GM19397 (cell line): ENCODE results near the gene DMRTB1.

Source experiments
- ATAC-seq: cut with Tn5 transposase; IDR thresholded peaks from one replicate; pipeline ENCODE4 v1.9.1; 2021; ENCODE audit warnings: mild to moderate bottlenecking, moderate library complexity; ENCODE audit not compliant: unreplicated experiment

Gene DMRTB1

DNA sequence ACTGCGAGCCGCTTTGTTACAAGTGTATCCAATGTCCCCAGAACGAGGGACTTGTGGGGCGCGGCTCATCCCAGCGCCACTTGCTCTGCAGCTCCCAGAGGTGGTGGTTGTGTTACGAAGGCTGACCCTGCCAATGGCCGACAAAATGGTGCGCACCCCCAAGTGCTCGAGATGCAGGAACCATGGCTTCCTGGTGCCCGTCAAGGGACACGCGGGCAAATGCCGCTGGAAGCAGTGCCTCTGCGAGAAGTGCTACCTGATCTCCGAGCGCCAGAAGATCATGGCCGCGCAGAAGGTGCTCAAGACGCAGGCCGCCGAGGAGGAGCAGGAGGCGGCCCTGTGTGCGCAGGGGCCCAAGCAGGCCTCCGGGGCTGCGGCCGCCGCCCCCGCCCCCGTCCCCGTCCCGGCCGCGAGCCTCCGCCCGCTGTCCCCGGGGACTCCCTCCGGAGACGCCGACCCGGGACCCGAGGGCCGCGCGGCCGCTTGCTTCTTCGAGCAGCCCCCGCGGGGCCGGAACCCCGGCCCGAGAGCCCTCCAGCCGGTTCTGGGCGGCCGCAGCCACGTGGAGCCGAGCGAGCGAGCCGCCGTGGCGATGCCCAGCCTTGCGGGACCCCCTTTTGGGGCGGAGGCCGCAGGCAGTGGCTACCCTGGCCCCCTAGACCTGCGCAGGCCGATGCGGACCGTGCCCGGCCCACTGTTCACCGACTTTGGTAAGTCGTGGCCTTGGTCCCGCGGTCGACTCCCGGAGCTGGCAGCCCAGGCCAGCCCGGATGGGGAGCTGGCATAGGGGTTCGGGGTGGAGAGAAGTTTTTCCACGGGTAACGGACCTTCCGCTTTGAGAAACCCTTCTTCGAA is at the start of gene DMRTB1:
TSS of gene DMRTB1 (plus strand) at position 79 of the 855 bp plus-strand sequence. CDS start at position 134, 55 bp downstream.
- no peak for ATAC-seq

DNA sequence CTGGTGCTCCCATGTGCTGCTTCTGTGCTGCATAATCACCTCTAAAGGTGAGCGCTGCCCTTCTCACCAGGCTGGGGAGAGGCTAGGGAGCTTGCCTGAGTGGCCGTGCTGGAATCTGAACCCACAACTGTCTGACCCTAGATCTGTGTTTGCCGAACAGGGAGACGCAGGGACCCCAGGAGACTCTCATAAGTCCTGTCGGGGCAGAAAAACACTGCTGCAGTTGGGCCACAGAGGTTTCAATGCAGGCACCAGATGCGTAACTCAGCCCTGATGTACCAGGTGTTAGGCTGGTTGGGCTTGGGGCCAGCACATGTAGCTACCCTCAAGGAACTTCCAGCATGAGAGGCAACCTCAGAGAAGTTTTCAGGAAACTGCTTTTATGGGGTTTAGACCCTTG is 49.5 kb upstream of the DMRTB1 start:
- no peak for ATAC-seq

DNA sequence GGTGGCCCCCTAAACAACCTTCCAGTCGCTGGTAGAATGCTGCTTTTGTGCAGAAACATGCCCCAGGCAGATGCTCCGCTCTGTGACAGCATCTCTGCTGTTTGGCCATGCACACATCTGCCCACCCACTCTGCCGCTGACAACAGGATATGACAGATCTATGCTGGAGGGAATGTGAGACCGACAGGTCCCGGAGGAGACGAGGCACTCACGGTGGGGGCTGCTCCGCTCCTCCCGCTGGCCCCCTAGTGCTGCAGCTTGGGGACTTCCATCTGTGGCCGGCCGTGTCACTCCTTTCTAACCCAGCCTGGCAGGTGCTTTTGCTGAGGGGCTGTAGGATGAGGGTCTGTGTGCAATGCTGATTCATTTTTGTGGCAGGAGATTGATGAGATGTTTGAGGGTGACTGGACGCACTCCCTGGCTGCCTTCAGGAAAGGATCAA is 49.1 kb upstream of the DMRTB1 start:
- ATAC-seq = no peak

DNA sequence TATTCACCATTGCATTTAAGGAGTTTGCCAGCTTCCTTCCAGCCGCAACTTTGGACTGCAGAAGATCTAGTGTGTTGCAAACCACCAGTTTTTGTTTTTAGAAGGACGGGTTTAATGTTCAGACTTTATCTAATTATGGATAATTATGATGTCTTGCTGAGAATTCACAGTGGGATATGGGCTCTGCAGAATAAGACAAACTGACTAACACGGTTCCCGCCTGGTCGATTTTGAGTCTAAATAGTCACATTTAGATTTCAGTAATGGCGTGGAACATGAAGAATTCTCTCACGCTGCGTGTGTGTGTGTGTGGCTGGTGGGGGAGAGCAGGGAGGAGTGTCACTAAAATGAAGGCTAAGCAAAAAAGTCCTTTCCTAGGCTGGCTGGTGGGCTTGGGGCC is 48.5 kb upstream of the DMRTB1 start:
- ATAC-seq = no peak

DNA sequence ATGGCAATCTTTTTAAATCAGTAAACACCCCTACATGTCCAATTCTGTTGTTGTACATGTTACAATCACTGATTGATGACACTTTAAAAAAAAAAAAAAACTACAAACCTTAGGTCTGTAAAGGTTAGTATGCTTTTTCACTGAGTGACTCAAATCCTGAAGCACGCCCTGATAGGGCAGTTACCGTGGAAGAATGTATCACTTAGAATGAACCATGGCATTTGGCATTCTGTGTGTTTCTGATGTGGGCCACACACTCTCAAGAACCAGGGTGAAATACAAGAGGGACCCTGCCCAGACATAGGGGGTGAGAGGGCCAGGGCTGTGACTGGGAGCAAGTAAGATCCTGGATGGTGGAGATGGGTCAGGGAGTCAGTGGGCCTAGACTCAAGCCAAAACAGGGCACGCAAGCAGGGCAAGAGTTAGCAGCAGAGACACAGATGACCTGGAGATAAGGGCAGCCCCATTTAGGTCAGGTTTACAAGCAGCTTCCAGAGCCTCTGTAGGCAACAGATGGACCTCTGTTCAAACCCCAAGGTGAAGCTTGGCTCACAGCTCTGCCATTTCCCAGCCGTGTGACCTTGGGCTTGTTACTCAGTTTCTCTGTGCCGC is 47.6 kb upstream of the DMRTB1 start:
- no peak for ATAC-seq

DNA sequence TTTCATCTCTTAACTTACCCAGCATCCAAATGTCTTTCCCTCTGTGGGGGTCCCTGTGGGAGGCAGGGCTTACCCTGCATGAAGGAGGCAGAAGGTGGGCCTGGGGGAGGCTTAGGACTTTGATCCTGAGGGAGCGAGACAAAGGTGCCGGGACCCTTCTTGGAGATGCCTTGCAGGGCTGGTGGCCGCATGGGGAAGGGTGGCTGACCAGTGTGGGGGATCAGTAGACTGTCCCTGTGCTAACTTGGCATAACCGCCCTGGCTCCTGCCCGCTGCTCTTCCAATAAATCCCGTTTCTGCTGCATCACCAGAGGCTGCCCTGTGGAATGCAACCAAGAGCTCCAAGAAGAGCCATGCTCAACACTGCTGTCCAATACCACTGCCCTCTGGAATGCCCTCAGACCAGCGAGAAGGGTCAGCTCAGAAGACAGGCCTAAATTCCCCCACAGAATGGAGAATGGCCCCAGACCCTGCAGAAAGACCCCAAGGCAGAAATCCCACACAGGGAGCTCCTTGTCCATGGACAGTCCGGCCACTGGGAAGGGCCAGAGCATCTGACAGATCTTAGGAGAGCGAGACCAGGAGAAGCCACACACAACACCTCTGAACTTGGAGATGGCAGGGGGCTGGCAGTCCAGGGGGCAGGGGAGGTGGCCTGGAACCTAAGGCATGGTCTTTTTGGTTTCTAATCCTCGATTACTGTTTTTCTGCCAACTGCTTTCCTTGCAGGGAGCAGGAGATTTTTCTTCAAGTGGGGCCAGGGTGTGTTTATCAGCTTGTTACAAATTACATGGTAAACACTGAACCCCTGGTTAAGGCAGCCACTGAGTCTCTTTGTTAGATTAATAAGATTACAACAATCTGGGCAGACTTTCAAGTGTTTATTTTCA is 46.7 kb upstream of the DMRTB1 start:
- ATAC-seq = no peak

DNA sequence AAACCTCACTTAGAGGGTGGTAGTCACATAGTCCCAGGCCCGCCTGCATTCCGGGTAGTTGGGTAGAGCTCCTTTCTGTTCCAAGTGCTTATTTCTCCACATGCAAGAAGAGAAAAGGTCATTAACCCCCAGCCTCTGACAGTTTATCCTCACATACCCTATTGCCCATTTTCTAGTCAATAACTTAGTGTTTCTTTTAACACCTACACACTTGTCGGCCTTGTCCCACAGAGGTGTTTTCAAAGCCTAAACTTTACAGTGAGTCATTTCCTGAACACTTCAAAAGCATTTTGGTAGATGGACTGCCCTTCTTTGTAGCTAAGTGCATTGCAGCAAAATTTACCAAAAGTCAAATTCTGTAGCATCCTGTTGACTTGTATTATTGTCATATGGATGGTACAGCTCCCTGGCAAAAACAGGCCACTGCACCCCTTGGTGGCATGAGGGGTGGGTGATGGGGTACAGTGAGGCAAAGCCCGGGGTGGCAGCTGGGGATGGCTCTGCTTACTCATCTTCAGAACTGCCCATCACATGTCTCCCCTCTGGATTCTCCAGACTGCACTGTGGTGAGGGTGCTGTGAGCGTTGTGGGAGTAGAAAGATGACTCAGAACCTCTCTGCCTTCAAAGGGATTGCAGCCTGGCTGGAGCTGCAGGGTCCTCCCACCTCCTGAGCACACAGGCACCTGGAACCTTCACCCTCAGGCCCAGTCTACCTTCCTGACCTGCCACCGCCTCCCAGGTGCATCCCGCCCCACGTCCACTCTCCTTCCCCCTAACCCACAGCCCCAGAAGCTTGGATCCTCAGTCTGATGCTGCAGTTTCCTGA is 45.8 kb upstream of the DMRTB1 start:
- ATAC-seq = no peak

DNA sequence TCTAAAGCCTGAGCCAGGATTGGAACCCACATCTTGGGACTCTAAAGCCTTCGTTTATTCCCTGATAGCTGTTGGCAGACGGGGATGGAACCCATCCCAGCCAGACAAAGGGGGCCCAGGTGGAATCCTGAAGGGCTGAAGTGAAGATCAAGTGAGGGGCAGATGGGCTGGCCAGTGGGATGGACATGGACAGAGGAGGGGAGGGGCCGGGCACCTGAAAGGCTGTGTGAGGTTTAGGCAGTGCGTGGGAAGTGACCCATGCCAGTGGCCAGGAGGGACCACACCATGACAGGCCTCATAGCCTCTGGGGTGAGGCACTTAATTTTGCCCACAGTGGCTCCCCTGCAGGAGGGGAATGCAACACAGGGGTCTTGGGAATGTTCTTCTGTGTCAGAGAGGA is 44.6 kb upstream of the DMRTB1 start:
- no peak for ATAC-seq

DNA sequence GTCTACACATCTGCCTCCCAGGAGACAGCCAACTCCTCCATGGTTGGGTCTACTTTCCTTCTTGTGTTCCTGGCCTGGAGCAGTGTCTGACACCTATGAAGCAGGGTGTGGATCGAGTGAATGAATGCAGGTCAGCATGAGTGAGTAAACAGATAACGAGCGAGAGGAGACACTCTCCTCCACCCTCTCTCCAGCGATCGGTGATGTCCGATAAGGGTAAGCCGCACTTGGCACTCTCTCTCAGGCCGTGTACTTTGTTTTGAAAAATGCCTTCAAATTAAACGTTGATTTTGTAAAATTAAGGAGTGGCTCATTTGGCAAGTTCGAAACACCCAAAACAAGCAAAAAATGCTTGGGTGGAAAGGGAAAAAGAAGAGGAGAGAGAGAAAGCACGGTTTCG is 43.8 kb upstream of the DMRTB1 start:
- ATAC-seq = no peak

DNA sequence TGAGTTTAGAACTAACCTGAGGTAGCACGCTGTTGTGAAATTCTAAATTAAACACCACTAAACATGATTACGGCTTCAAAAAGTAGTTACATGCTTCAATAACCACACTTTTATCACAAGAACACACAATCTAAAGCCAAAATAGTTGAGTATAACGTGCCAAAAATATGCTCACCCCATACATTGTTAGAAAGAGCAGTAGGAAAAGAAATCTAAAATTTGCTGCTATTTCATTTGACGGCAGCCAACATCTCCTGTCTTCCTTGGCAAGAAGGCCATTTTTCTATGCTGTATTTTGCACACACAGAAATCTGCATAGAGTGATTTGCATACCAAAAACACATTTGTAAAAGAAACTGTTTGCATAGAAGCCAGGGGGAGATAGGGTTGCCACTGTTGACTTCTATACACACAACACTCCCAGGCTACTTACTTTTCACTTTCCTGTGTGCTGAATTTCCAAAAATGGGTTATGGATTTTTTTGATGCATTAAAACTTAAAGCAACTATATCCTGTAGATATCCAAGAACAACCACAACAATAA is 42.9 kb upstream of the DMRTB1 start:
- ATAC-seq = no peak

DNA sequence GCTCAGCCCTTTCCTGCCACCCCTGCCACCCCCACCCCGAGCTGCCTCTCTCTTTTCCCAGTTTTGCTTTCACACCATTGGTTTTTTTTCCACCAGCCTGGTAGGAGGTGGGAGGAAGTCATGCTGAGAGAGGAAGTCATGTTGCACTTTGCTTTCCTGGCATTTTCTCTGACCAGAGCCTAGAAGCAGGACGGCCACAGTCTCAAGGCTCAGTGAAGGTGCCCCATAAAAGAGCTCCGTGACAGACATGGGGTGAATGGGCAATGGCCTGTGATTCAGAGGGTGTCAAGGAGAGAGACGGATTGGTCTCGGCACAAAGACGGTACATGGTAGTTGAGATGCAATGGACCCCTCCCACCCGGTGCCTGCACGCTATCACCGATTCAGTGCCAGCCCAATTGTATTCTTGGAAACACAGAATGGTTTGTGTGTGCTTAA is 42.1 kb upstream of the DMRTB1 start:
- no peak for ATAC-seq

DNA sequence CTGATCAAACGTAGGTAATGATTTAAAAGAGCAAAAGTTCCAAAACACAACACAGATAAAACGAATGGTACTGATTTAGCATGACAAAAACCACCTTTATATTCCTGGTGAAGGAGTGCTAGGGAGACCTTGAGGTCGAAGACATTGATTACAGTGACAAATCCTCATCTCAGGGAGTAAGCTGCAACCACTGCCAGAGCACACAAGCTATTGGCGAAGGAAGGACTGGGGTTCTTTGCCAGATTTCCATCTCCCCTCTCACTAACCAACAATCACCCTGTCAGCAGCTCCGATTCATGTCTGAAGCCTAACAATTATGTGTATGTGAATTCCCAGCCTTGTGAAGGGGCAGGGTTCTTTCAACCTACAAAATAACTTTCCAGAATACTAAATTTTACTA is 40.2 kb upstream of the DMRTB1 start:
- ATAC-seq = no peak

DNA sequence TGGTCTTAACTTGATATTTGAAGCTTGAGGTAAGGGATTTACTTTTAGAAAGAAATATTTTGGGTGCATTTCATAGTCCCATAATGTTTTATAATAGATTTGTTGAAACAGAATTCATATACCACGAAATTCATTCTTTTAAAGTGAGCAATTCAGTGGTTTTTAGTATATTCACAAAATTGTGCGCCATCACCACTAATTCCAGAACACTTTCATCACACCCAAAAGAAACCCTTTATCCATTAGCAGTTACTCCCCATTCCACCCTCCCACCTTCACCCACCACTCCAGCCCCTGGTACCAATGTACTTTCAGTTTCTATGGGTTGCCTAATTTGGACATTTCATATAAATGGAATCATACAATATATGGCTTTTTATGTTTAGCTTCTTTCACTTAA is 38.9 kb upstream of the DMRTB1 start:
- no peak for ATAC-seq

DNA sequence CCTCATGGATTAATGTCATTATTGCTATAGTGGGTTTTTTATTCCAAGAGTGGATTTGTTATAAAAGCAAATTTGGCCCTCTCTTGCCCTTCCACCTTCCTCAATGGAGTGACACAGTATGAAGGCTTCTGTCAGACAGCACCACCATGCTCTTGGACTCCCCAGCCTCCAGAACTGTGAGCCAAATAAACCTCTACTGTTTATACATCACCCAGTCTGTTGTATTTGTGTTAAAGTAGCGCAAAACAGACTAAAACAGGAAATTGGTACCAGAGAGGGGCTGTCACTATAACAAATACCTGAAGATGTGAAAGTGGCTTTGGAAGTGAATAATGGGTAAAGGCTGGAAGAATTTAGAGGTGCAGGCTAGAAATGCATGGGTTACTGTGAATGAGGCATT is 38.0 kb upstream of the DMRTB1 start:
- no peak for ATAC-seq

DNA sequence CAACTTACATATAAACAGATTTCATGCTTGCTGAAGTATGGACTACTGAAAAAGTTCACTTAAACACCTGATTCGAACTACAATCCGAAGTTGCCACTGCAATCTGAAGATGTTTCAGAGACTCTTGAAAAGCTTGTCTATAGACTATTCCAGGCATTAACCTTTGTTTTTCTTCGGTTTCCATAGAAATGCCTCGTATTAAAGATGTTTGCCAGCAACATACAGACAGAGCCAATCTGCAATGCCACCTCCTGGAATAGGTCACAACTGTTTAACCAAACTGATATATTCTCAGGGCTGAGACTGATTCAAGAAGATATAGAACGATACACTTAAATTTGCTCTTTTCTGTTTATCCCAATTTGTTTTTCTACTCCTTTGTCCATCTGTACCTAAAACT is 28.9 kb upstream of the DMRTB1 start:
- no peak for ATAC-seq

DNA sequence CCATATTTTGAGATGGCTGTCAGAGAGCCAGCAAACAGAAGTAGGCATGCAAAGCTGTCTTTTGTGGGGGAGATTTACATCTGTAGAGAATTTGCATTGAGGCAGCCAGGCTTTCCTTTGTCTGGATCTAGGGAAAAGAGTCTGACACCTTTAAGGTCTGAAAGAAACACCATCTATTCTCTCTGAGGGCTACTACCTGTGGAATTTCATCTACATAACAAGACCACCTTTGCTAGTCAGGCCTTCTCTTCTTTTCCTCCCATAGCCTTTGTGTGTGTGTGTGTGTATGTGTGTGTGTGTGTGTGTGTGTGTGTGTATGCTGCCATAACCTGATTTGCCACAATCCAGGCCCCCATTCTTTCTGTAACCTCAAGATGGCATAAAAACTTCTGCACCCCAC is 28.4 kb upstream of the DMRTB1 start:
- no peak for ATAC-seq

DNA sequence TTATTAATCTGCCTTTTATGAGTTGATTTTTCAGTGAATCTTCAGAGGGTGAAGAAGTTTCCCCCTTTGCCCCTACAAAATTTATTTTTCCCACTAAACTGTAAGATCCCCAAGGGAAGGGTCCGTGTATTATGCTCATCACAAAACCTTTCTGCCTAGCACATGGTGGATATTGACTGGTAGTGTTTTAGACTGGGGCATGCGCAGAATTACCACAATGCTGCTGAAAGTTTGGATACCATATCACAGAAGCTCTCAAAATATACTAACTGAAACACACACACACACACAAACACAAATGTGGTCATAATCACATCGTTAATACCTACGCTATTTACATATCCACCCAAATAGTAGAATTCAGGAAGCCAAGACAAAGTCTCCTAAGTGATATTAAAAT is 28.0 kb upstream of the DMRTB1 start:
- ATAC-seq = no peak

DNA sequence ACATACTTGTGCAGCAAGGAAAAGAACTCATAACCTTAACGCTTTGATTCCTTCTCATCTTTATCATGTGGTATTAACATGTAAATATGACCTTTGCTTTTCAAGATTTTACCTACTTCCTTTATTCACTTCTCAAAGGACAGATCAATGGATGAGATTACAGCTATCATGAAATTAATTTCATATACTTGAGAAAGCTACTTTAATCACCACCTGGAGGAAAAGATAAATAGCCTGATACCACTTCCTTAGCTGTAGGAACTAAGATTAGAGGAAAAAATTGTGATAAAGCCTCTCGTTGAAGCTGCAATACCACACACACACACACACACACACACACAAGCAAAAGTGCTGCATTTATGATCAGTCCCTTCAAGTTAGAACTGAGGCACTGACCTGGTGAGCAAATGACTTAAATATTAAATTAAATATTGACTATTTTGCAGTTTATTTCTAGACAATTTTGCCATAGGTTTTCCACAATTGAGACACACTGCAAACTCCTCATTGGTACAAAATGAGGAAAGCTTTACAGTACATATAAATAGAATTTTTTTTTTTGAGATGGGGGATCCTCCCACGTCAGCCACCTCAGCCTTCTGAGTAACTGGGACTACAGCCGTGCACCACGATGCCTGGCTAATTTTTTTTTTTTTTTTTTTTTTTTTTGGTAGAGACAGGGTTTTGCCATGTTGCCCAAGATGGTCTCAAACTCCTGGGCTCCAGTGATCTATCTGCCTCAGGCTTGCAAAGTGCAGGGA is 27.2 kb upstream of the DMRTB1 start:
- ATAC-seq = no peak

DNA sequence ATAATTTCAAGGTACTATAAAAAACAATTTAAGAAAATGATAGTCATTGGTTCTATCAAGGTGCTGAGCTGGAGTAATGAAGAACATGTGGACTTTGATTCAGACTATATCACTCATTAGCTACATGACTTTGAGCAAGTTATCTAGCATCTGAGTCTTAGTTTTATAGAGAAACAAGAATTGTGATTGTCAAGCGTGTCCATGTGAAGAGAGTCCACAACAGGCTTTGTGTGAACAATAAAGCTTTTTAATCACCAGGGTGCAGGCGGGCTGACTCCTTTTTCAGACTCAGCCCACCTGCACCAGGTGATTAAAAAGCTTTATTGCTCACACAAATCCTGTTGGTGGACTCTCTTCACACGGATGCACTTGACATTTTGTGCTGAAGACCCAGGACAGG is 26.6 kb upstream of the DMRTB1 start:
- no peak for ATAC-seq
